ENCODE results near the gene KIRREL1. TPM values are rescaled to one million over a fixed set of nuclear protein-coding genes. Genes with fewer than 3 reads are reported as not detected.

Gene KIRREL1
- total and polyA plus RNA-seq, 2 donors (not counting 1 experiment from before 2014, with no cell fraction given): 55.5 to 123 TPM

- no peak for TF ChIP-seq CTCF (conservative IDR thresholded peaks at IDR 0.05 in 1 of 2, IDR thresholded peaks at IDR 0.05 in 1 of 2; ENCODE audit: low read depth in 1 of 2, low read length in 2 of 2)
- no peak for TF ChIP-seq EZH2 (IDR thresholded peaks at IDR 0.05; ENCODE audit: low read length, missing control alignments)
- no peak overlapping the region for H3K9ac ChIP-seq (ENCODE audit: insufficient read depth, low read length)
- no peak overlapping the region for H3K4me2 ChIP-seq (ENCODE audit: extremely low read depth, insufficient read depth, low read length)
- no peaks in the 10 kb centered on the region for H3K9me3 ChIP-seq (ENCODE audit: control insufficient read depth, insufficient read depth, low read depth, low read length)
- H4K20me1 ChIP-seq (ENCODE audit: control insufficient read depth, extremely low read depth, insufficient read depth, low read length): no peaks in the 10 kb centered on the region
- DNase-seq (ENCODE audit: low read depth in 2 of 2): no peak
- no peak overlapping the region for H2AFZ ChIP-seq (ENCODE audit: low read length)
- peaks cover 76% of the 10 kb centered on the region for H3K79me2 ChIP-seq (ENCODE audit: control insufficient read depth, insufficient read depth, low read length)
- no peaks in the 10 kb centered on the region for H3K27me3 ChIP-seq (ENCODE audit: control insufficient read depth, insufficient read depth, low read length)
- H3K27ac ChIP-seq (ENCODE audit: insufficient read depth, low read length): no peak overlapping the region
- no peak overlapping the region for H3K4me3 ChIP-seq (replicated peaks in 1 of 4; ENCODE audit: control extremely low read depth in 1 of 4, insufficient read depth in 1 of 4, low read depth in 3 of 4, low read length in 4 of 4)
- peaks cover 7% of the 10 kb centered on the region for H3K36me3 ChIP-seq (ENCODE audit: control insufficient read depth, insufficient read depth, low read length)
- H3K4me1 ChIP-seq (ENCODE audit: control insufficient read depth, extremely low read depth, insufficient read depth, low read length): peaks cover 6% of the 10 kb centered on the region
Measured at GRCh38 chr1:158059984-158060383, 66.5 kb downstream of the KIRREL1 start.

- Histone ChIP-seq H2AFZ (ENCODE audit: low read length) (no peak overlapping the region), H3K27ac (ENCODE audit: insufficient read depth, low read length) (no peak overlapping the region), H3K36me3 (ENCODE audit: control insufficient read depth, insufficient read depth, low read length) (peaks cover 2% of the 10 kb centered on the region), H3K27me3 (ENCODE audit: control insufficient read depth, insufficient read depth, low read length) (no peaks in the 10 kb centered on the region), H4K20me1 (ENCODE audit: control insufficient read depth, extremely low read depth, insufficient read depth, low read length) (peaks cover 2% of the 10 kb centered on the region), H3K9ac (ENCODE audit: insufficient read depth, low read length) (no peak overlapping the region), H3K4me3 (replicated peaks in 1 of 4; ENCODE audit: control extremely low read depth in 1 of 4, insufficient read depth in 1 of 4, low read depth in 3 of 4, low read length in 4 of 4) (no peak overlapping the region), H3K4me2 (ENCODE audit: extremely low read depth, insufficient read depth, low read length) (no peak overlapping the region), H3K9me3 (ENCODE audit: control insufficient read depth, insufficient read depth, low read depth, low read length) (no peaks in the 10 kb centered on the region), H3K4me1 (ENCODE audit: control insufficient read depth, extremely low read depth, insufficient read depth, low read length) (peaks cover 11% of the 10 kb centered on the region), H3K79me2 (ENCODE audit: control insufficient read depth, insufficient read depth, low read length) (peaks cover 71% of the 10 kb centered on the region)
- DNase-seq (ENCODE audit: low read depth in 2 of 2): no peak
- TF ChIP-seq CTCF (conservative IDR thresholded peaks at IDR 0.05 in 1 of 2, IDR thresholded peaks at IDR 0.05 in 1 of 2; ENCODE audit: low read depth in 1 of 2, low read length in 2 of 2) (no peak), EZH2 (IDR thresholded peaks at IDR 0.05; ENCODE audit: low read length, missing control alignments) (no peak)
Measured at GRCh38 chr1:158062174-158062573, 68.7 kb downstream of the KIRREL1 start.

GRCh38 chr1:158067662-158068061 lies 74.2 kb downstream of the KIRREL1 start:
- Histone ChIP-seq H3K36me3 (ENCODE audit: control insufficient read depth, insufficient read depth, low read length) (peaks cover 2% of the 10 kb centered on the region), H4K20me1 (ENCODE audit: control insufficient read depth, extremely low read depth, insufficient read depth, low read length) (peaks cover 2% of the 10 kb centered on the region)

More at GRCh38 chr1:158067662-158068061, 74.2 kb downstream of the KIRREL1 start:
- no peak overlapping the region for H2AFZ ChIP-seq (ENCODE audit: low read length)
- H3K9me3 ChIP-seq (ENCODE audit: control insufficient read depth, insufficient read depth, low read depth, low read length): no peaks in the 10 kb centered on the region
- H3K9ac ChIP-seq (ENCODE audit: insufficient read depth, low read length): no peak overlapping the region
- H3K4me1 ChIP-seq (ENCODE audit: control insufficient read depth, extremely low read depth, insufficient read depth, low read length): peaks cover 27% of the 10 kb centered on the region
- DNase-seq (ENCODE audit: low read depth in 2 of 2): peak; percentile 58 to 80
- H3K27me3 ChIP-seq (ENCODE audit: control insufficient read depth, insufficient read depth, low read length): no peaks in the 10 kb centered on the region
- TF ChIP-seq EZH2 (IDR thresholded peaks at IDR 0.05; ENCODE audit: low read length, missing control alignments) (no peak), CTCF (conservative IDR thresholded peaks at IDR 0.05 in 1 of 2, IDR thresholded peaks at IDR 0.05 in 1 of 2; ENCODE audit: low read depth in 1 of 2, low read length in 2 of 2) (no peak)
- no peak overlapping the region for H3K27ac ChIP-seq (ENCODE audit: insufficient read depth, low read length)
- H3K4me3 ChIP-seq (replicated peaks in 1 of 4; ENCODE audit: control extremely low read depth in 1 of 4, insufficient read depth in 1 of 4, low read depth in 3 of 4, low read length in 4 of 4): no peak overlapping the region
- peaks cover 68% of the 10 kb centered on the region for H3K79me2 ChIP-seq (ENCODE audit: control insufficient read depth, insufficient read depth, low read length)
- peak overlapping the region; percentile 23 for H3K4me2 ChIP-seq (ENCODE audit: extremely low read depth, insufficient read depth, low read length)

All from fibroblast of lung (primary cell).